Transverse colon (tissue), 4 donors: ENCODE data around the gene DNAJA3.

Experiments
- CTCF ChIP-seq, 5 experiments: fragments of 200-600 bp in 3 of 5; fragments of 450-650 bp in 2 of 5; sonication (generic) in 3 of 5; IDR thresholded peaks; 1 replicate in 2 of 5; 2 replicates in 3 of 5; pipeline ENCODE4 v1.5.1; 2016 to 2017; ENCODE audit warnings: antibody characterized with exemption in 5 of 5, inconsistent platforms in 3 of 5, mild to moderate bottlenecking in 2 of 5, moderate library complexity in 1 of 5
- POLR2A ChIP-seq: fragments of 450-650 bp; IDR thresholded peaks from one replicate; pipeline ENCODE4 v1.6.1; 2016; ENCODE audit warnings: antibody characterized with exemption, mild to moderate bottlenecking, moderate library complexity
- POLR2AphosphoS5 ChIP-seq, 3 donors: sonication (generic); formaldehyde crosslinking; IDR thresholded peaks; one replicate each; pipeline ENCODE4 v1.6.1; 2016; ENCODE audit warnings: antibody characterized with exemption in 3 of 3

- TF ChIP-seq CTCF (IDR thresholded peaks at IDR 0.05) = no peak
- TF ChIP-seq POLR2A = no peak
- no peak for TF ChIP-seq POLR2AphosphoS5 (IDR thresholded peaks at IDR 0.05)
Observed at GRCh38 chr16:4450931-4451519, 25.4 kb downstream of the DNAJA3 start.
